Mesothelial cell of epicardium (in vitro differentiated cells): ENCODE measurements around the gene PKD1L1. TPM values are rescaled to one million over a fixed set of nuclear protein-coding genes. Genes with fewer than 3 reads are reported as not detected.
"Not testable (repeated sequence)": the region's sequence is repeated elsewhere in the genome, so short reads cannot be mapped to it uniquely, and the experiment has no call there.

ENCODE experiments used
- DNase-seq, 2 experiments: peaks; one replicate each; pipeline ENCODE4 v3.0.0; 2021; ENCODE audit warnings: low spot score in 2 of 2; ENCODE audit not compliant: unreplicated experiment in 2 of 2
- H3K27ac Mint-ChIP-seq: 2 replicates; pipeline ENCODE4 v1.8.0; 2021; ENCODE audit warnings: mixed read lengths
- H3K27me3 Mint-ChIP-seq: 2 replicates; pipeline ENCODE4 v1.8.0; 2021; ENCODE audit warnings: low read depth, mixed read lengths
- H3K36me3 Mint-ChIP-seq: 2 replicates; pipeline ENCODE4 v1.8.0; 2021; ENCODE audit warnings: mixed read lengths
- H3K4me1 Mint-ChIP-seq: 2 replicates; pipeline ENCODE4 v1.8.0; 2021; ENCODE audit warnings: mixed read lengths
- H3K4me3 Mint-ChIP-seq: 2 replicates; pipeline ENCODE4 v1.8.0; 2021; ENCODE audit warnings: mild to moderate bottlenecking, moderate library complexity, mixed read lengths
- H3K9me3 Mint-ChIP-seq: 2 replicates; pipeline ENCODE4 v1.8.0; 2021; ENCODE audit warnings: mixed read lengths
- total RNA-seq: library from RNA; stranded (reverse); gene quantifications from 3 replicates; pipeline ENCODE4 v1.2.1, GENCODE V29; 2021
- TF ChIP-seq, protein P1 (sequence below): fragments of 200-600 bp; sonication (generic); IDR thresholded peaks from one replicate; pipeline ENCODE4 v1.5.0; 2021; ENCODE audit warnings: antibody characterized with exemption; ENCODE audit not compliant: unreplicated experiment

Gene PKD1L1
- total RNA-seq, 1 donor from 2014 or later: 0.36 TPM

DNA sequence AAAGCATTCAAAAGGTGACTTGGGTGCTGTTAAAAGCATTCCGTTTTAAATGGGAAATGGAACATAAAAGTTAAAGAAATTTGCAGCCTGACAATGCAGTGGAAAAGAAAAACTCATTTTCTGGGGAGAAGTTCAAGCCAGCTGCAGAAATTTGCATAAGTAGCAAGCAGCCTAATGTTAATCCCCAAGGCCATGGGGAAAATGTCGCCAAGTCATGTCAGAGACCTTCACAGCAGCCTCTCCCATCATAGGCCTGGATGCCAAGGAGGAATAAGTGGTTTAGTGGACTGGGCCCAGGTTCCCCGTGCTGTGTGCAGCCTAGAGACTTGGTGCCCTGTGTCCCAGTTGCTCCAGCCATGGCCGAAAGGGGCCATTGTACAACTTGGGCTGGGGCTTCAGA is 154.2 kb downstream of the PKD1L1 start:
- TF ChIP-seq, protein P1, sequence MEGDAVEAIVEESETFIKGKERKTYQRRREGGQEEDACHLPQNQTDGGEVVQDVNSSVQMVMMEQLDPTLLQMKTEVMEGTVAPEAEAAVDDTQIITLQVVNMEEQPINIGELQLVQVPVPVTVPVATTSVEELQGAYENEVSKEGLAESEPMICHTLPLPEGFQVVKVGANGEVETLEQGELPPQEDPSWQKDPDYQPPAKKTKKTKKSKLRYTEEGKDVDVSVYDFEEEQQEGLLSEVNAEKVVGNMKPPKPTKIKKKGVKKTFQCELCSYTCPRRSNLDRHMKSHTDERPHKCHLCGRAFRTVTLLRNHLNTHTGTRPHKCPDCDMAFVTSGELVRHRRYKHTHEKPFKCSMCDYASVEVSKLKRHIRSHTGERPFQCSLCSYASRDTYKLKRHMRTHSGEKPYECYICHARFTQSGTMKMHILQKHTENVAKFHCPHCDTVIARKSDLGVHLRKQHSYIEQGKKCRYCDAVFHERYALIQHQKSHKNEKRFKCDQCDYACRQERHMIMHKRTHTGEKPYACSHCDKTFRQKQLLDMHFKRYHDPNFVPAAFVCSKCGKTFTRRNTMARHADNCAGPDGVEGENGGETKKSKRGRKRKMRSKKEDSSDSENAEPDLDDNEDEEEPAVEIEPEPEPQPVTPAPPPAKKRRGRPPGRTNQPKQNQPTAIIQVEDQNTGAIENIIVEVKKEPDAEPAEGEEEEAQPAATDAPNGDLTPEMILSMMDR: no peak
- Mint-ChIP-seq H3K36me3 (peaks cover 4% of the 10 kb centered on the region), H3K9me3 (peaks cover 20% of the 10 kb centered on the region), H3K27me3 (no peaks in the 10 kb centered on the region), H3K27ac (no peak overlapping the region), H3K4me1 (peaks cover 25% of the 10 kb centered on the region), H3K4me3 (no peak overlapping the region)
- DNase-seq: peak in 1 of 2 experiments; percentile 1

DNA sequence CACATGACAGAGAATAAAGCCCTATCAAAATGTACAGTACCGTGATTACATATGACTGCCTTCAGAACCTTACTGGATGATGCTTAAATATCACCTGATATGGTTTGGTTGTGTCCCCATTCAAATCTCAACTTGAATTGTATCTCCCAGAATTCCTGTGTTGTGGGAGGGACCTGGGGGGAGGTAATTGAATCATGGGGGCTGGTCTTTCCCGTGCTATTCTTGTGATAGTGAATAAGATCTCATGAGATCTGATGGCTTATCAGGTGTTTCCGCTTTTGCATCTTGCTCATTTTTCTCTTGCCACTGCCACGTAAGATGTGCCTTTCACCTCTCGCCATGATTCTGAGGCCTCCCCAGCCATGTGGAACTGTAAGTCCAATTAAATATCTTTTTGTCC is 155.1 kb downstream of the PKD1L1 start:
- peaks cover 27% of the 10 kb centered on the region for H3K4me1 Mint-ChIP-seq
- H3K27me3 Mint-ChIP-seq: not testable (repeated sequence)

DNA sequence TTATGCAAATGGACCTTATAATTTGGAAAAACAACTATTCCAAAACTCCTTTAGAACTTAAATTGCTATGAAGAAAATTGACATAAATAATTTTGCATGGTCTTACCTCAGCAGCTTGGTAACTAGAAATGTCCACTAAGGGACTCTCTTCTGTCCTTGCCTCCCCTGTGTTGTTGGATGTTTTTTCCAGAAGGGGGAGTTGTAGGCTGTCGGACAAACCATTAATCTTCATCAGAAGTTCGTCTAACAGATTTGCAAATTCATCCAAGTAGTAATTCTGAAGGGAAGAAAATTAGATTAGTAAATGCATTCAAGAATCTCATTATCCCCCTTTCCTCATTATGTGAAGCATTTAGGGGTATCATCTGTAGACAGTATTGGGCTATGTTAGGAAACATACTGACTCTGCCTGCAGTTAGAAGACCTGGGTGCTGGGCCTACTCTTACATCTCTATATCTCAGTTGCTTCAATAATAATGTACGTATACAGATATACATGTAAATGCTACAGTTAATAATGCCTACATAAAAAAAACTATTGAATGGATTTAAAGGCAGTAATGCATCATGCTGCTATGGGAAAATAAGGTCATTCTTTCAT is 155.6 kb downstream of the PKD1L1 start:
- Mint-ChIP-seq H3K9me3 (peaks cover 20% of the 10 kb centered on the region), H3K36me3 (peaks cover 4% of the 10 kb centered on the region), H3K4me3 (no peak overlapping the region), H3K4me1 (peaks cover 29% of the 10 kb centered on the region), H3K27ac (no peak overlapping the region), H3K27me3 (no peaks in the 10 kb centered on the region)
- DNase-seq: no peak
- TF ChIP-seq, protein P1: no peak

More for the DNA sequence above, 155.1 kb downstream of the PKD1L1 start:
- peaks cover 20% of the 10 kb centered on the region for H3K9me3 Mint-ChIP-seq
- DNase-seq: peak in 1 of 2 experiments; percentile 1
- not testable (repeated sequence) for H3K36me3 Mint-ChIP-seq, H3K4me3 Mint-ChIP-seq, H3K27ac Mint-ChIP-seq

DNA sequence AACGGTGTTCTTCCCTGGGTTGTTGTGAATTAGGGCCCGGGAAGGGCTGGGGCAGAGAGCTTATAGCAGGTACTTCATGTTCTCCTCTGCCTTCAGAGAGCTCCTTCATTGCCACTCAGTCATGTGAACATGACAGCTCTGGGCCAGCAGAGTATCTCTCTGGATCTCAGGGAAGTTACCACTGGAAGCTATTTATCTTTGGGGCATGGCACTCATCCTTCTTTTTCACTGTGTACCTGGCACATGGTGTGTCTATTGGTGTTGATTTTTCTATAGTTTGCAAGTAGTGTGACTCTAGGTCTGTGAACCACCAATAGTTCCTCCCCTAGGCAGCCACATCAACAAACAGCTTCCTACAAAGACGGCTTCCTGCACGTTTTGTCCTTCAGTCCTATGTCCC is 156.6 kb downstream of the PKD1L1 start:
- DNase-seq: peak in 1 of 2 experiments; percentile 1
- TF ChIP-seq, protein P1: no peak
- H3K27ac Mint-ChIP-seq: peak overlapping the region; percentile 24
- H3K4me3 Mint-ChIP-seq: no peak overlapping the region
- peaks cover 4% of the 10 kb centered on the region for H3K36me3 Mint-ChIP-seq
- peaks cover 35% of the 10 kb centered on the region for H3K4me1 Mint-ChIP-seq
- peaks cover 20% of the 10 kb centered on the region for H3K9me3 Mint-ChIP-seq
- H3K27me3 Mint-ChIP-seq: no peaks in the 10 kb centered on the region

DNA sequence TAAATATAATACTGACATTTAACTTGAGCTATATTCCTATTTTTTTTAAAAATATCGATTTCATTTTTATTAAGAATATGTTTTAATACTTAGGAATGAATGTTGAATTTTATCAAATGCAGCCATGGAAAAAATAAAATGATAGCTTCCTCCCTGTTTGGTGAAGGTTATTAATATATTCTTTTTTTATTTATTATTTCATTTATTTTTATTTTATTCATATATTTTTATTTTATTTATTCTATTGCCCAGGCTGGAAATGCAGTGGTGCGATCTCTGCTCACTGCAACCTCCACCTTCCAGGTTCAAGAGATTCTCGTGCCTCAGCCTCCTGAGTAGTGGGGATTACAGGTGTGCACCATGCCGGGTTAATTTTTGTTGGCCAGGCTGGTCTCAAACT is 160.2 kb downstream of the PKD1L1 start:
- no peak overlapping the region for H3K4me3 Mint-ChIP-seq
- peaks cover 13% of the 10 kb centered on the region for H3K9me3 Mint-ChIP-seq
- TF ChIP-seq, protein P1: no peak
- peak in 1 of 2 experiments; percentile 5 for DNase-seq
- H3K4me1 Mint-ChIP-seq: peaks cover 50% of the 10 kb centered on the region
- no peaks in the 10 kb centered on the region for H3K27me3 Mint-ChIP-seq
- no peaks in the 10 kb centered on the region for H3K36me3 Mint-ChIP-seq
- H3K27ac Mint-ChIP-seq: no peak overlapping the region

DNA sequence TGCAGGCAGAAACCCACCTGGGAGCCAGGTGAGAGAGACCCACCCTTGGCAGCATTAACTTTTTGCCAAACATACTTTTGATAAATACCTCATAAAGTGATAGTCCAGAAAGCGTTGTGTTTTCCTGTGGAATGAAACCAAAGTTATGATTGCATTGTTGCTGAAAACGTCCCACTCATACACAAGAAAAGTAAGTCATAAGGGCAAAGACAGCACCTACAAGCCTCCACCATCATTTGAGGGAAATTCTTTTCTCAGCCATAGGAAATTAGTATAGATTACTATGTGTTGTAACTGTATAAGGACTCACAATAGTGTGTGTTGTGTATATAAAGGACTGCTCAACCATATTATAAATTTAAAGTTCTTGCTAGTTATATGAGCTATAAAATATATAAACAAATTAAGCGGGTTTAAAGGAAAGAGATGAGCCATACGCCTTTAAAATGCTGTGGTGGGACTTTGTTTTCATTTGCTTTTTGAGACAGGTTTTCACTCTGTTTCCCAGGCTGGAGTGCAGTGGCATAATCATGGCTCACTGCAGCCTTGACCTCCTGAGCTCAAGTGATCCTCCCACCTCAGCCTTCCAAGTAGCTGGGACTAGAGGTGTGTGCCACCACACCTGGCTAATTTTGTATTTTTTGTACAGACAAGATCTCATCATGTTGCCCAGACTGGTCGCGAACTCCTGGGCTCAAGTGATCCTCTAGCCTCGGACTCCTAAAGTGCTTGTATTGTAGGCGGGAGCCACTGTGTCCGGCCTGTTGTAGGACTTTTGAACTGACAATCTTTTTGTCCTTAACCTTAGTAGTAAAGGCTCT is 160.8 kb downstream of the PKD1L1 start:
- H3K4me3 Mint-ChIP-seq: no peak overlapping the region
- no peaks in the 10 kb centered on the region for H3K36me3 Mint-ChIP-seq
- H3K4me1 Mint-ChIP-seq: peaks cover 56% of the 10 kb centered on the region
- H3K9me3 Mint-ChIP-seq: peaks cover 13% of the 10 kb centered on the region
- DNase-seq: peak in 1 of 2 experiments; percentile 26
- no peaks in the 10 kb centered on the region for H3K27me3 Mint-ChIP-seq
- TF ChIP-seq, protein P1: no peak
- peak overlapping the region; percentile 98 for H3K27ac Mint-ChIP-seq
